H1 (cell line): ENCODE measurements around the gene ARMH3. TPM values are rescaled to one million over a fixed set of nuclear protein-coding genes. Genes with fewer than 3 reads are reported as not detected.

ENCODE experiments used
- CTCF ChIA-PET: fragments of 300-600 bp; sonication (Branson Sonifier 250); formaldehyde crosslinking; loops from one replicate; lab custom pipeline; 2021; ENCODE audit not compliant: partially characterized antibody; lab: Charles Lee
- POLR2A ChIA-PET: fragments of 300-600 bp; sonication (Branson Sonifier 250); formaldehyde crosslinking; loops from one replicate; lab custom pipeline; 2021; ENCODE audit warnings: inconsistent platforms; ENCODE audit not compliant: partially characterized antibody; lab: Charles Lee
- DNase-seq, 2 experiments: peaks; one replicate each; pipeline versions ENCODE4 v3.0.0 to v3.0.0-alpha.2; 2010 to 2022; ENCODE audit warnings: low spot score in 2 of 2, low read depth in 1 of 2, mixed read lengths in 1 of 2
- FAIRE-seq: peaks from 2 replicates; lab custom pipeline; 2011; peaks lifted over from hg19 to GRCh38; lab: Jason Lieb, UNC
- H2AFZ ChIP-seq: 2 replicates; pipeline ENCODE4 v1.8.1; 2012; ENCODE audit warnings: low read length, inconsistent platforms
- H2AK5ac ChIP-seq: 2 replicates; pipeline ENCODE4 v1.6.1; 2013; ENCODE audit warnings: low read depth, low read length
- H2BK120ac ChIP-seq: replicated peaks from 2 replicates; pipeline ENCODE3; 2013; ENCODE audit warnings: low read depth, low read length, inconsistent platforms
- H2BK12ac ChIP-seq: 2 replicates; pipeline ENCODE4 v1.6.1; 2013; ENCODE audit warnings: low read depth, low read length
- H2BK15ac ChIP-seq: 2 replicates; pipeline ENCODE4 v1.6.1; 2013; ENCODE audit warnings: low read length
- H2BK20ac ChIP-seq: 2 replicates; pipeline ENCODE4 v1.6.1; 2013; ENCODE audit warnings: low read length
- H2BK5ac ChIP-seq: 2 replicates; pipeline ENCODE4 v1.6.1; 2013; ENCODE audit warnings: low read depth, low read length
- H3K14ac ChIP-seq: 2 replicates; pipeline ENCODE4 v1.6.1; 2013; ENCODE audit warnings: inconsistent platforms; ENCODE audit not compliant: insufficient read length
- H3K18ac ChIP-seq: 2 replicates; pipeline ENCODE4 v1.6.1; 2013; ENCODE audit warnings: low read length; ENCODE audit errors: extremely low read depth
- H3K23ac ChIP-seq: 2 replicates; pipeline ENCODE4 v1.6.1; 2013; ENCODE audit warnings: inconsistent platforms; ENCODE audit not compliant: insufficient read length
- H3K23me2 ChIP-seq: 2 replicates; pipeline ENCODE4 v1.6.1; 2013; ENCODE audit warnings: low read depth, low read length
- H3K27ac ChIP-seq: 2 replicates; pipeline ENCODE4 v1.6.1; 2011; ENCODE audit warnings: low read depth, low read length, inconsistent platforms
- H3K27me3 ChIP-seq, 4 experiments: replicated peaks in 1 of 4; 1 replicate in 1 of 4; 2 replicates in 3 of 4; pipeline versions ENCODE4 v1.6.1 to v1.8.1; 2011 to 2013; ENCODE audit warnings: low read length in 3 of 4, mild to moderate bottlenecking in 3 of 4, inconsistent platforms in 2 of 4, mixed read lengths in 2 of 4, moderate library complexity in 1 of 4; ENCODE audit not compliant: control insufficient read depth in 3 of 4, insufficient read depth in 3 of 4; ENCODE audit errors: extremely low read depth in 1 of 4
- H3K36me3 ChIP-seq, 4 experiments: 2 replicates each; pipeline versions ENCODE4 v1.6.1 to v1.8.1; 2011 to 2013; ENCODE audit warnings: mild to moderate bottlenecking in 4 of 4, low read length in 3 of 4, moderate library complexity in 2 of 4, control low read depth in 1 of 4, inconsistent platforms in 1 of 4; ENCODE audit not compliant: insufficient read depth in 4 of 4, control insufficient read depth in 2 of 4
- H3K4ac ChIP-seq: replicated peaks from 2 replicates; pipeline ENCODE3; 2013; ENCODE audit warnings: low read length, low read depth, mixed read lengths, inconsistent platforms; ENCODE audit not compliant: insufficient read length
- H3K4me1 ChIP-seq, 4 experiments: replicated peaks in 1 of 4; 1 replicate in 1 of 4; 2 replicates in 3 of 4; pipeline versions ENCODE4 v1.6.1 to v1.8.1; 2011 to 2013; ENCODE audit warnings: low read length in 3 of 4, inconsistent platforms in 2 of 4, mixed read lengths in 1 of 4; ENCODE audit not compliant: insufficient read depth in 4 of 4, control insufficient read depth in 3 of 4
- H3K4me2 ChIP-seq, 2 experiments: 2 replicates each; pipeline versions ENCODE4 v1.6.1 to v1.8.1; 2011 to 2013; ENCODE audit warnings: low read depth in 2 of 2, low read length in 2 of 2, control low read depth in 1 of 2, inconsistent platforms in 1 of 2, mild to moderate bottlenecking in 1 of 2; ENCODE audit not compliant: insufficient read depth in 1 of 2
- H3K4me3 ChIP-seq, 4 experiments: fragments of 200-600, 300-600 bp in 1 of 4; sonication (generic), shearing (Covaris generic), sonication (Bioruptor Twin) in 1 of 4; 2 replicates each; pipeline versions ENCODE4 v1.5.1 to v1.8.1; 2011 to 2016; ENCODE audit warnings: low read length in 4 of 4, low read depth in 3 of 4, control low read depth in 2 of 4, inconsistent platforms in 2 of 4, mild to moderate bottlenecking in 2 of 4, mixed read lengths in 1 of 4, moderate library complexity in 1 of 4; ENCODE audit not compliant: insufficient read depth in 2 of 4; ENCODE audit errors: extremely low read depth in 1 of 4
- H3K56ac ChIP-seq: replicated peaks from 2 replicates; pipeline ENCODE3; 2013; ENCODE audit warnings: low read depth, mild to moderate bottlenecking, mixed read lengths, low read length, inconsistent platforms; ENCODE audit not compliant: insufficient read length
- H3K79me1 ChIP-seq: 2 replicates; pipeline ENCODE4 v1.6.1; 2013; ENCODE audit warnings: low read depth, low read length, control low read depth
- H3K79me2 ChIP-seq, 2 experiments: 2 replicates each; pipeline versions ENCODE4 v1.6.1 to v1.8.1; 2012 to 2013; ENCODE audit warnings: low read length in 2 of 2, mild to moderate bottlenecking in 2 of 2, inconsistent platforms in 1 of 2; ENCODE audit not compliant: insufficient read depth in 2 of 2, control insufficient read depth in 1 of 2
- H3K9ac ChIP-seq, 4 experiments: replicated peaks in 1 of 4; 1 replicate in 1 of 4; 2 replicates in 3 of 4; pipeline versions ENCODE4 v1.6.1 to v1.8.1; 2011 to 2013; ENCODE audit warnings: low read depth in 3 of 4, low read length in 3 of 4, control low read depth in 2 of 4, mild to moderate bottlenecking in 2 of 4, moderate library complexity in 2 of 4, inconsistent platforms in 1 of 4; ENCODE audit errors: extremely low read depth in 1 of 4
- H3K9me3 ChIP-seq, 2 experiments: 2 replicates each; pipeline versions ENCODE4 v1.6.1 to v1.8.1; 2012 to 2013; ENCODE audit warnings: mild to moderate bottlenecking in 2 of 2, moderate library complexity in 2 of 2, control low read depth in 1 of 2, inconsistent platforms in 1 of 2, low read depth in 1 of 2, low read length in 1 of 2, mixed read lengths in 1 of 2; ENCODE audit not compliant: insufficient read depth in 2 of 2
- H4K20me1 ChIP-seq, 2 experiments: replicated peaks in 1 of 2; 2 replicates each; pipeline versions ENCODE3 to v1.8.1; 2011 to 2013; ENCODE audit warnings: inconsistent platforms in 2 of 2, low read length in 2 of 2, mild to moderate bottlenecking in 1 of 2; ENCODE audit not compliant: insufficient read depth in 2 of 2, control insufficient read depth in 1 of 2
- H4K5ac ChIP-seq: 2 replicates; pipeline ENCODE4 v1.6.1; 2013; ENCODE audit warnings: low read length, low read depth, mixed read lengths, inconsistent platforms; ENCODE audit not compliant: insufficient read length
- H4K8ac ChIP-seq: 2 replicates; pipeline ENCODE4 v1.8.0; 2013; ENCODE audit warnings: mild to moderate bottlenecking, moderate library complexity, low read length, inconsistent platforms; ENCODE audit not compliant: insufficient read depth; ENCODE audit errors: extremely low read depth
- H4K91ac ChIP-seq: replicated peaks from 2 replicates; pipeline ENCODE3; 2013; ENCODE audit warnings: low read length, mixed read lengths, inconsistent platforms; ENCODE audit not compliant: insufficient read length
- CBX5 ChIP-seq: fragments of 300-800, 300-1000 bp; sonication (generic); IDR thresholded peaks from 2 replicates; pipeline ENCODE4 v1.7.1; 2016; ENCODE audit warnings: antibody characterized with exemption, low read length, low read depth
- EGR1 ChIP-seq: IDR thresholded peaks from 2 replicates; pipeline ENCODE4 v1.6.1; 2011; ENCODE audit warnings: low read depth, low read length, borderline replicate concordance
- EP300 ChIP-seq, 2 experiments: IDR thresholded peaks; 1 replicate in 1 of 2; 2 replicates in 1 of 2; pipeline ENCODE4 v1.6.1; 2011 to 2012; ENCODE audit warnings: low read depth in 2 of 2, low read length in 2 of 2, mild to moderate bottlenecking in 2 of 2, borderline replicate concordance in 1 of 2, inconsistent platforms in 1 of 2, moderate library complexity in 1 of 2
- HDAC2 ChIP-seq, 2 experiments: fragments of 300-600 bp in 1 of 2; sonication (generic) in 1 of 2; IDR thresholded peaks; 2 replicates each; pipeline ENCODE4 v1.6.1; 2011 to 2012; ENCODE audit warnings: low read depth in 2 of 2, low read length in 2 of 2, mild to moderate bottlenecking in 2 of 2, moderate library complexity in 2 of 2, borderline replicate concordance in 1 of 2, inconsistent platforms in 1 of 2
- RFX5 ChIP-seq: IDR thresholded peaks from 2 replicates; pipeline ENCODE4 v1.6.1; 2011; ENCODE audit warnings: low read depth, low read length, improper control_type of control experiment, borderline replicate concordance
- RXRA ChIP-seq: IDR thresholded peaks from 2 replicates; pipeline ENCODE4 v1.6.1; 2011; ENCODE audit warnings: low read depth, mild to moderate bottlenecking, low read length, moderate library complexity; ENCODE audit not compliant: insufficient read depth
- SP1 ChIP-seq: IDR thresholded peaks from 2 replicates; pipeline ENCODE4 v1.6.1; 2011; ENCODE audit warnings: low read depth, low read length
- TAF1 ChIP-seq: IDR thresholded peaks from 2 replicates; pipeline ENCODE4 v1.6.1; 2011; ENCODE audit warnings: mild to moderate bottlenecking, low read depth, low read length
- WGBS, 2 experiments: shearing (Covaris generic) in 1 of 2; methylation state at CpG; one replicate each; pipeline versions ENCODE4 v1.1.6 to v1.1.7; 2013 to 2015; ENCODE audit warnings: low lambda C conversion rate in 2 of 2, mixed read lengths in 2 of 2, inconsistent platforms in 1 of 2, low coverage in 1 of 2, missing lambda C conversion rate in 1 of 2; ENCODE audit not compliant: insufficient replicate concordance in 2 of 2, insufficient coverage in 1 of 2, insufficient read length in 1 of 2; ENCODE audit errors: extremely low coverage in 1 of 2, missing lambda C conversion rate in 1 of 2; 5-methylcytosine and 5-hydroxymethylcytosine counted together
- polyA plus RNA-seq, 7 experiments: library from polyadenylated mRNA; depleted of rRNA in 3 of 7; stranded (reverse) in 5 of 7; unstranded in 2 of 7; fragments of >200 nt in 5 of 7; fragments of 200-250 nt in 2 of 7; gene quantifications; 1 replicate in 5 of 7; 2 replicates in 1 of 7; 4 replicates in 1 of 7; pipeline versions ENCODE4 v1.2.1 to v1.2.3, GENCODE V29; 2011 to 2013; ENCODE audit warnings: missing spikeins in 2 of 7, mixed read lengths in 2 of 7
- total RNA-seq: library from RNA; stranded (reverse); fragmentation: NEBNext Ultra II Directional; extraction: Animal tissue kit (Norgen Biotek cat#: 25700); gene quantifications from 2 replicates; pipeline ENCODE4 v1.2.1, GENCODE V29; 2021
- TF ChIP-seq, protein P1 (sequence below): IDR thresholded peaks from 2 replicates; pipeline ENCODE4 v1.6.1; 2012; ENCODE audit warnings: low read length, inconsistent platforms

The ARMH3 gene
- total and polyA plus RNA-seq, 2 of the 8 experiments (the other 6 are each of a cell fraction or from before 2014, with no cell fraction given): 11.6 to 18.3 TPM

DNA sequence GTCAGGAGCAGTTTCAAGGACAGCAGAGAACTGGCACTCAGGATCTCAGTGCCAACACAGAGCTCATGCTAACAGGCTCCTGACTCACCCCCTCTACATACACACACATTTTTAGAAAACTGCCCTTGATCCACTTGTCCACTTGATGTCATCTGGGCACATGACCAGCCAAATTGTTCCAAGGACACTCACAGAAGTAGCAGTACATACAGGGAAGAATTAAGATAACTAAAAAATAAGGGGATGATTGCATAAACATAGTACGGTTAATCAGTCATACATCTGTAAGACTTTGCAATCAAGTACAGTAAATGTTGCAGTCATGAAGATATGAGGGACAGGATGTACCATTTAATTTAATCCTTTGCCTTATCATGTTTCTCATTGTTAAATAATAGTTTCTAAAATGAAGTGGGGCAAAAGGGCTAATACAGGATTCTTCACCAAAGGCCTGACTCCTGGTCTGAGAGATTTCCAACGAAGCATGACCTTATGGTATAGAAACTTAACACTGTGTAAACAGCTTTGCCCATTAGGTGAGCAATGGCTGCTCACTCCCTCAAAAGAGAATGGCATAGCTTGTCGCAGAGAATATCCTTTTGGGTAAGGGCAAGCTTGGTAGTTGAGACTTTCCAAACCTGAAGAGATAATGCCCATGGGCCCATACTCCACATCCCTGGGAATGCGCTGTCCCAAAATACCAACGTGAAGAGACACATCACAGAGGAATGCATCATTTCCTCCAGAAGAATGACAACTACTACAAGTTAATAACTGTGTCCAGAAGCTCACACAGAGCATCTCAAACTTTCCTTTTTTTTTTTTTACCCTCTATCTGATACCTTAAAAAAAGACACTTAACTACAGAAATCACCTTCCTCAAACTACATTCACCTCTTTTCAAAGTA is 94.1 kb downstream of the ARMH3 start:
- Histone ChIP-seq H2BK120ac (no peak overlapping the region), H4K20me1 (no peaks in the 10 kb centered on the region), H4K5ac (no peak overlapping the region), H2AFZ (no peak overlapping the region), H3K23me2 (no peaks in the 10 kb centered on the region), H3K14ac (no peak overlapping the region), H2BK20ac (no peak overlapping the region), H3K79me1 (no peaks in the 10 kb centered on the region), H3K27ac (no peak overlapping the region), H3K9me3 (no peaks in the 10 kb centered on the region), H2AK5ac (no peak overlapping the region), H3K18ac (no peak overlapping the region), H4K91ac (no peak overlapping the region), H3K36me3 (no peaks in the 10 kb centered on the region), H2BK12ac (no peak overlapping the region), H2BK5ac (no peak overlapping the region), H3K56ac (no peak overlapping the region), H3K9ac (no peak overlapping the region), H2BK15ac (no peak overlapping the region), H3K23ac (no peak overlapping the region), H3K4me1 (no peaks in the 10 kb centered on the region), H4K8ac (no peak overlapping the region), H3K4ac (no peak overlapping the region), H3K27me3 (no peaks in the 10 kb centered on the region), H3K79me2 (no peaks in the 10 kb centered on the region), H3K4me2 (no peak overlapping the region), H3K4me3 (no peak overlapping the region)
- WGBS, 2 experiments: 89% methylated on average over 5 of the region's 5 CpGs; no CpG with 5 or more reads in 1 of the 2 experiments
- ChIA-PET POLR2A (interaction anchor here (1.2 kb wide), 1 partner anchor 22 kb away, joined by 3 read pairs; no protein-coding TSS in a partner anchor), CTCF (interaction anchor here (0.6 to 3.0 kb wide), 4 partner anchors 47 to 130 kb away, joined by 3 to 15 read pairs (median 5); no protein-coding TSS in a partner anchor)
- DNase-seq (peak in 1 of 2 experiments; percentile 24), FAIRE-seq (no peak)
- TF ChIP-seq RFX5 (no peak), TAF1 (no peak), RXRA (no peak), CBX5 (no peak), HDAC2 (IDR thresholded peaks at IDR 0.05; ENCODE audit: borderline replicate concordance in 1 of 2, low read depth in 2 of 2, low read length in 2 of 2) (no peak), SP1 (no peak), EP300 (IDR thresholded peaks at IDR 0.05; ENCODE audit: borderline replicate concordance in 1 of 2, low read depth in 2 of 2, low read length in 2 of 2) (no peak), EGR1 (no peak)
- TF ChIP-seq, protein P1, sequence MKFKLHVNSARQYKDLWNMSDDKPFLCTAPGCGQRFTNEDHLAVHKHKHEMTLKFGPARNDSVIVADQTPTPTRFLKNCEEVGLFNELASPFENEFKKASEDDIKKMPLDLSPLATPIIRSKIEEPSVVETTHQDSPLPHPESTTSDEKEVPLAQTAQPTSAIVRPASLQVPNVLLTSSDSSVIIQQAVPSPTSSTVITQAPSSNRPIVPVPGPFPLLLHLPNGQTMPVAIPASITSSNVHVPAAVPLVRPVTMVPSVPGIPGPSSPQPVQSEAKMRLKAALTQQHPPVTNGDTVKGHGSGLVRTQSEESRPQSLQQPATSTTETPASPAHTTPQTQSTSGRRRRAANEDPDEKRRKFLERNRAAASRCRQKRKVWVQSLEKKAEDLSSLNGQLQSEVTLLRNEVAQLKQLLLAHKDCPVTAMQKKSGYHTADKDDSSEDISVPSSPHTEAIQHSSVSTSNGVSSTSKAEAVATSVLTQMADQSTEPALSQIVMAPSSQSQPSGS: no peak
